Psoas muscle (tissue), 8 donors: ENCODE measurements around the gene COL23A1. TPM values are rescaled to one million over a fixed set of nuclear protein-coding genes. Genes with fewer than 3 reads are reported as not detected.

Source experiments
- ATAC-seq, 4 donors: fragments of 200-7000 bp; cut with Tn5 transposase; one replicate each; pipeline ENCODE4 v1.9.1; 2020; ENCODE audit warnings: moderate library complexity in 3 of 4, mild to moderate bottlenecking in 2 of 4
- DNase-seq, 2 donors: peaks; one replicate each; pipeline ENCODE4 v3.0.0-alpha.2; 2020
- H3K27ac ChIP-seq: fragments of 200-600 bp; one replicate; pipeline ENCODE4 v1.8.0; 2022
- H3K27me3 ChIP-seq, 3 donors: fragments of 200-600 bp in 1 of 3; one replicate each; pipeline versions ENCODE4 v1.6.1 to v1.8.0; 2013 to 2022; ENCODE audit warnings: low read length in 2 of 3, mild to moderate bottlenecking in 2 of 3, moderate library complexity in 1 of 3; ENCODE audit not compliant: insufficient read depth in 3 of 3
- H3K36me3 ChIP-seq, 2 donors: fragments of 200-600 bp in 1 of 2; one replicate each; pipeline versions ENCODE4 v1.6.1 to v1.8.0; 2013 to 2022; ENCODE audit warnings: low read depth in 1 of 2, mild to moderate bottlenecking in 1 of 2, moderate library complexity in 1 of 2; ENCODE audit not compliant: insufficient read depth in 1 of 2
- H3K4me1 ChIP-seq: fragments of 200-600 bp; one replicate; pipeline ENCODE4 v1.8.0; 2022
- H3K4me3 ChIP-seq: fragments of 200-600 bp; one replicate; pipeline ENCODE4 v1.8.0; 2022; ENCODE audit warnings: mild to moderate bottlenecking
- H3K9me3 ChIP-seq: fragments of 200-600 bp; one replicate; pipeline ENCODE4 v1.8.0; 2022
- CTCF ChIP-seq: fragments of 200-600 bp; IDR thresholded peaks from one replicate; pipeline ENCODE4 v1.8.0; 2022; ENCODE audit warnings: antibody characterized with exemption
- WGBS, 3 donors: extraction: QIAGEN DNeasy Blood & Tissue Kit; methylation state at CpG; one replicate each; pipeline versions ENCODE4 v1.1.6 to v1.1.7; 2013; 5-methylcytosine and 5-hydroxymethylcytosine counted together
- intact Hi-C, 2 donors: fragments of 100-400 bp; cut with DNase I; formaldehyde crosslinking; loops; one replicate each; pipeline versions ENCODE4 v1.11.0 to v1.14.2; 2022
- polyA plus RNA-seq, 3 donors: library from polyadenylated mRNA; stranded (reverse); fragments of 200-250 nt; gene quantifications; one replicate each; pipeline ENCODE4 v1.2.3, GENCODE V29; 2013
- total RNA-seq, 4 donors: library from RNA; stranded (reverse); fragmentation: NEBNext Ultra II Directional in 2 of 4; extraction: Animal tissue kit (Norgen Biotek cat#: 25700) in 2 of 4; gene quantifications; one replicate each; pipeline versions ENCODE4 v1.2.1 to v1.2.4, GENCODE V29; 2021 to 2023
- donor health status: healthy with polysubstance abuse.
- donor health status: DM: no; HTN: no; CAD: no; lungs with moderate emphysema.
- donor health status: Bipolar disorder and iron deficiency.
- donor health status: healthy.
- donor health status: DM: yes; HTN: yes; CAD: no.
- donor health status: DM: no; HTN: no; CAD: no.
- donor health status: DM: no; HTN: no; CAD: no.
- donor health status: DM: yes; HTN: yes; CAD: no.

The COL23A1 gene
- total and polyA plus RNA-seq, 7 donors: 0.66 to 3.0 (median 1.2) TPM

- no peak for TF ChIP-seq CTCF
- Histone ChIP-seq H3K36me3 (no peaks in the 10 kb centered on the region), H3K4me3 (no peak overlapping the region), H3K4me1 (no peaks in the 10 kb centered on the region), H3K9me3 (no peaks in the 10 kb centered on the region), H3K27me3 (peaks cover 0 to 4% (median 2%) of the 10 kb centered on the region in 3 donors), H3K27ac (no peak overlapping the region)
- 74 to 79% (median 77%) methylated on average over 23 of the region's 23 CpGs for WGBS, 3 donors
- DNase-seq (no peak), ATAC-seq (no peak)
- intact Hi-C loops: no loop called here
Observed at GRCh38 chr5:178449163-178450070, 140.8 kb downstream of the COL23A1 start.

GRCh38 chr5:178445534-178445933 lies 144.7 kb downstream of the COL23A1 start:
- Histone ChIP-seq H3K4me1 (no peaks in the 10 kb centered on the region), H3K9me3 (no peaks in the 10 kb centered on the region), H3K4me3 (no peak overlapping the region), H3K27me3 (peaks cover 0 to 4% (median 2%) of the 10 kb centered on the region in 3 donors), H3K36me3 (no peaks in the 10 kb centered on the region), H3K27ac (no peak overlapping the region)
- intact Hi-C loops: no loop called here
- no peak for TF ChIP-seq CTCF
- DNase-seq: no peak
- ATAC-seq: no peak
- 77 to 84% (median 79%) methylated on average over 2 of the region's 2 CpGs for WGBS, 3 donors

GRCh38 chr5:178442405-178443257 lies 147.6 kb downstream of the COL23A1 start:
- Histone ChIP-seq H3K27ac (no peak overlapping the region), H3K4me3 (no peak overlapping the region), H3K9me3 (no peaks in the 10 kb centered on the region), H3K4me1 (no peaks in the 10 kb centered on the region), H3K27me3 (peaks cover 0 to 1% (median 1%) of the 10 kb centered on the region in 3 donors), H3K36me3 (no peaks in the 10 kb centered on the region)
- no peak for DNase-seq
- WGBS, 3 donors: 80 to 83% (median 83%) methylated on average over 23 of the region's 23 CpGs
- no peak for ATAC-seq
- intact Hi-C loops: no loop called here
- no peak for TF ChIP-seq CTCF

GRCh38 chr5:178441486-178442270 lies 148.5 kb downstream of the COL23A1 start:
- no peaks in the 10 kb centered on the region for H3K4me1 ChIP-seq
- no peaks in the 10 kb centered on the region for H3K36me3 ChIP-seq
- H3K4me3 ChIP-seq: no peak overlapping the region
- intact Hi-C loops: no loop called here
- WGBS, 3 donors: 94 to 96% (median 95%) methylated on average over 18 of the region's 18 CpGs
- no peaks in the 10 kb centered on the region for H3K9me3 ChIP-seq
- no peak overlapping the region for H3K27ac ChIP-seq
- H3K27me3 ChIP-seq: peaks cover 0 to 3% (median 0%) of the 10 kb centered on the region in 3 donors
- DNase-seq: no peak
- TF ChIP-seq CTCF: no peak
- no peak for ATAC-seq
